ENCODE data around the gene TAF15.

Gene TAF15

DNA sequence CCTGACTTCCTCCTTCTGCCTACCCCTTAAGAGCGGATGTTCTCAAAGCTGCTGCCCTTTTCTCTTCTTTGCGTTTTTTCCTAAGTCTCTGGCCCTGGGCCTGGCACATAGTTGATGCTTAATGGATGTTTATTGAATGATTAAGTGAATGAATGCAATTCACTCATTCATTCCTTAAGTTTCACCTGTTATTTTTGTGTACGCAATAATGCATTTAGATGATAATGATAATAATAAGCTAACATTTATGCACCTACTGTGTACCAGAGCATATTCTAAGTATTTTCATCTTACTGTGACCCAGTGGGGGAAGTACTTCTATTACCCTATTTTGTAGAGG, 66.5 kb downstream of the TAF15 start:
- H2AFZ ChIP-seq (ENCODE audit: low read length) = no peak overlapping the region
- H3K27me3 ChIP-seq (replicated peaks; ENCODE audit: insufficient read depth, low read length) = no peaks in the 10 kb centered on the region
- no peaks in the 10 kb centered on the region for H3K36me3 ChIP-seq (replicated peaks; ENCODE audit: insufficient read depth, low read length)
- H3K27ac ChIP-seq (ENCODE audit: low read length) = peak overlapping the region; percentile 25; the same call in 1 of the 2 replicates
- H3K9me2 ChIP-seq (replicated peaks; ENCODE audit: insufficient read depth, low read length) = no peaks in the 10 kb centered on the region
- peaks cover 31% of the 10 kb centered on the region for H3K4me1 ChIP-seq (ENCODE audit: low read length)
- peaks cover 26% of the 10 kb centered on the region for H3F3A ChIP-seq (ENCODE audit: insufficient read depth, low read length)
- no peak overlapping the region for H3K4me3 ChIP-seq (ENCODE audit: low read length)
- no peaks in the 10 kb centered on the region for H3K9me3 ChIP-seq (replicated peaks; ENCODE audit: insufficient read depth, low read length)
- no peaks in the 10 kb centered on the region for H4K20me1 ChIP-seq (ENCODE audit: insufficient read depth, low read length)
- H3K79me2 ChIP-seq (ENCODE audit: low read length) = no peaks in the 10 kb centered on the region
- peak overlapping the region; percentile 27 for H3K4me2 ChIP-seq (ENCODE audit: low read depth, low read length)
- H3K9ac ChIP-seq (ENCODE audit: low read length) = no peak overlapping the region
- DNase-seq = no peak
- TF ChIP-seq, protein P1, sequence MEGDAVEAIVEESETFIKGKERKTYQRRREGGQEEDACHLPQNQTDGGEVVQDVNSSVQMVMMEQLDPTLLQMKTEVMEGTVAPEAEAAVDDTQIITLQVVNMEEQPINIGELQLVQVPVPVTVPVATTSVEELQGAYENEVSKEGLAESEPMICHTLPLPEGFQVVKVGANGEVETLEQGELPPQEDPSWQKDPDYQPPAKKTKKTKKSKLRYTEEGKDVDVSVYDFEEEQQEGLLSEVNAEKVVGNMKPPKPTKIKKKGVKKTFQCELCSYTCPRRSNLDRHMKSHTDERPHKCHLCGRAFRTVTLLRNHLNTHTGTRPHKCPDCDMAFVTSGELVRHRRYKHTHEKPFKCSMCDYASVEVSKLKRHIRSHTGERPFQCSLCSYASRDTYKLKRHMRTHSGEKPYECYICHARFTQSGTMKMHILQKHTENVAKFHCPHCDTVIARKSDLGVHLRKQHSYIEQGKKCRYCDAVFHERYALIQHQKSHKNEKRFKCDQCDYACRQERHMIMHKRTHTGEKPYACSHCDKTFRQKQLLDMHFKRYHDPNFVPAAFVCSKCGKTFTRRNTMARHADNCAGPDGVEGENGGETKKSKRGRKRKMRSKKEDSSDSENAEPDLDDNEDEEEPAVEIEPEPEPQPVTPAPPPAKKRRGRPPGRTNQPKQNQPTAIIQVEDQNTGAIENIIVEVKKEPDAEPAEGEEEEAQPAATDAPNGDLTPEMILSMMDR (IDR thresholded peaks at IDR 0.05; ENCODE audit: low read length) = no peak
- TF ChIP-seq EZH2phosphoT487 (IDR thresholded peaks at IDR 0.05; ENCODE audit: low read length) (no peak), EZH2 (optimal IDR thresholded peaks at IDR 0.05; ENCODE audit: low read depth, low read length) (no peak)

- no peak overlapping the region for H3K27ac ChIP-seq (ENCODE audit: low read length)
- no peak overlapping the region for H3K4me3 ChIP-seq (ENCODE audit: low read length)
- H2AFZ ChIP-seq (ENCODE audit: low read length) = no peak overlapping the region
- TF ChIP-seq EZH2phosphoT487 (IDR thresholded peaks at IDR 0.05; ENCODE audit: low read length) (no peak), EZH2 (optimal IDR thresholded peaks at IDR 0.05; ENCODE audit: low read depth, low read length) (no peak)
- TF ChIP-seq, protein P1 (IDR thresholded peaks at IDR 0.05; ENCODE audit: low read length) = no peak
- no peak for DNase-seq
- no peaks in the 10 kb centered on the region for H4K20me1 ChIP-seq (ENCODE audit: insufficient read depth, low read length)
- H3K4me1 ChIP-seq (ENCODE audit: low read length) = peaks cover 37% of the 10 kb centered on the region
- no peak overlapping the region for H3K4me2 ChIP-seq (ENCODE audit: low read depth, low read length)
- H3K9me3 ChIP-seq (replicated peaks; ENCODE audit: insufficient read depth, low read length) = no peaks in the 10 kb centered on the region
- H3K36me3 ChIP-seq (replicated peaks; ENCODE audit: insufficient read depth, low read length) = no peaks in the 10 kb centered on the region
- H3K79me2 ChIP-seq (ENCODE audit: low read length) = no peaks in the 10 kb centered on the region
- H3K9ac ChIP-seq (ENCODE audit: low read length) = no peak overlapping the region
- H3K9me2 ChIP-seq (replicated peaks; ENCODE audit: insufficient read depth, low read length) = no peaks in the 10 kb centered on the region
- no peaks in the 10 kb centered on the region; the same call in 1 of the 2 replicates for H3K27me3 ChIP-seq (replicated peaks; ENCODE audit: insufficient read depth, low read length)
- H3F3A ChIP-seq (ENCODE audit: insufficient read depth, low read length) = peaks cover 28% of the 10 kb centered on the region
These were observed 67.2 kb downstream of the TAF15 start for GRCh38 chr17:35876534-35876933.

- TF ChIP-seq EZH2phosphoT487 (IDR thresholded peaks at IDR 0.05; ENCODE audit: low read length) (no peak), EZH2 (optimal IDR thresholded peaks at IDR 0.05; ENCODE audit: low read depth, low read length) (no peak)
- TF ChIP-seq, protein P1 (IDR thresholded peaks at IDR 0.05; ENCODE audit: low read length) = no peak
- Histone ChIP-seq H3K27ac (ENCODE audit: low read length) (no peak overlapping the region), H3K4me2 (ENCODE audit: low read depth, low read length) (no peak overlapping the region)
These were observed 68.2 kb downstream of the TAF15 start for GRCh38 chr17:35877345-35878029.

More at GRCh38 chr17:35877345-35878029, 68.2 kb downstream of the TAF15 start:
- Histone ChIP-seq H3K79me2 (ENCODE audit: low read length) (no peaks in the 10 kb centered on the region), H3K9me2 (replicated peaks; ENCODE audit: insufficient read depth, low read length) (no peaks in the 10 kb centered on the region), H3K4me1 (ENCODE audit: low read length) (peaks cover 37% of the 10 kb centered on the region), H3F3A (ENCODE audit: insufficient read depth, low read length) (peaks cover 28% of the 10 kb centered on the region), H3K4me3 (ENCODE audit: low read length) (no peak overlapping the region), H4K20me1 (ENCODE audit: insufficient read depth, low read length) (no peaks in the 10 kb centered on the region), H3K9ac (ENCODE audit: low read length) (no peak overlapping the region), H2AFZ (ENCODE audit: low read length) (no peak overlapping the region), H3K36me3 (replicated peaks; ENCODE audit: insufficient read depth, low read length) (no peaks in the 10 kb centered on the region), H3K9me3 (replicated peaks; ENCODE audit: insufficient read depth, low read length) (no peaks in the 10 kb centered on the region), H3K27me3 (replicated peaks; ENCODE audit: insufficient read depth, low read length) (no peaks in the 10 kb centered on the region; the same call in 1 of the 2 replicates)
- DNase-seq = no peak

Measured in MM.1S (cell line).